ENCODE measurements around the gene WDR59.
A peak's percentile ranks its signal among the peaks of the same experiment; 100 is the strongest.

The WDR59 gene

DNA sequence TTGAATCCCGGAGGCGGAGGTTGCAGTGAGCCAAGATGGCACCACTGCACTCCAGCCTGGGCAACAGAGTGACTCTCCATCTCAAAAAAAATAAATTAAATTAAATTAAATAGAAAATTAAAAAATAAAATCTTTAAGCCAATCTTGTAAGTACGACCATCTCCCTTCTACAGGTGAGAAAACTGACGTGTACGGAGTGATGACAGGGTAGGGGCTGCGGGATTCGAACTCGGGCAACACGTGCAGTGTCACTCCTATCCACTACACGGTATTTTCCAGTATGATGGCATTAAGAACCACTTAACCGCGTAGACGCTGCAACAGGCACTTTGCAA lies 762 bp downstream of the WDR59 start:
- CTCF ChIA-PET: interaction anchor here (0.6 to 1.4 kb wide), 2 partner anchors 120 to 127 kb away, joined by 3 to 4 read pairs; no protein-coding TSS in a partner anchor
- POLR2A ChIA-PET (ENCODE audit: low non-redundant PET): no interaction called here
- peak; percentile 4 for DNase-seq (ENCODE audit: low spot score)
- H3K27ac ChIP-seq: peak overlapping the region; percentile 75
- TF ChIP-seq CTCF (conservative IDR thresholded peaks at IDR 0.05; ENCODE audit: low read depth): no peak

- CTCF ChIA-PET: no interaction called here
- no peak for DNase-seq (ENCODE audit: low spot score)
- no peak overlapping the region for H3K27ac ChIP-seq
- POLR2A ChIA-PET (ENCODE audit: low non-redundant PET): interaction anchor here (0.7 kb wide), 1 partner anchor 200 kb away, joined by 3 read pairs; no protein-coding TSS in a partner anchor
- TF ChIP-seq CTCF (conservative IDR thresholded peaks at IDR 0.05; ENCODE audit: low read depth): no peak
These were observed 2.7 kb downstream of the WDR59 start for GRCh38 chr16:74982256-74982655.

- DNase-seq (ENCODE audit: low spot score): no peak
- CTCF ChIA-PET: no interaction called here
- TF ChIP-seq CTCF (conservative IDR thresholded peaks at IDR 0.05; ENCODE audit: low read depth): no peak
- H3K27ac ChIP-seq: no peak overlapping the region
- POLR2A ChIA-PET (ENCODE audit: low non-redundant PET): interaction anchor here (0.6 kb wide), 1 partner anchor 45 kb away, joined by 4 read pairs; no protein-coding TSS in a partner anchor
These were observed 9.3 kb downstream of the WDR59 start for GRCh38 chr16:74975591-74975990.

DNA sequence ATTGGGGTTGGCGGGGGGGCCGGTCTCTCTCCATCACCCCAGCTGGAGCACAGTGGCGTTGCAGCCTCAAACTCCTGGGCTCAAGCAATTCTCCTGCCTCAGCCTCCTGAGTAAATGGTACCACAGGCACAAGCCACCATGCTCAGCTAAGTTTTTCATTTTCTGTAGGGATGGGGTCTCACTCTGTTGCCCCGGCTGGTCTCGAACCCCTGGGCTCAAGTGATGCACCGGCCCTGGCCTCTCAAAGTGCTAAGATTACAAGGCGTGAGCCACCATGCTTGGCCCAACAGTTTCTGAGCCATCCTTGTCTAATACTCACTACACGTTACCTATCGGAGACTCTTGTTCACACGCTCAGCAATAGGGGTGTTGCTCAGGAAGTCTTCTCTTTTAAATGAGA lies 11.6 kb downstream of the WDR59 start:
- TF ChIP-seq CTCF (conservative IDR thresholded peaks at IDR 0.05; ENCODE audit: low read depth): no peak
- no peak for DNase-seq (ENCODE audit: low spot score)
- no peak overlapping the region for H3K27ac ChIP-seq
- ChIA-PET CTCF (no interaction called here), POLR2A (ENCODE audit: low non-redundant PET) (no interaction called here)

DNA sequence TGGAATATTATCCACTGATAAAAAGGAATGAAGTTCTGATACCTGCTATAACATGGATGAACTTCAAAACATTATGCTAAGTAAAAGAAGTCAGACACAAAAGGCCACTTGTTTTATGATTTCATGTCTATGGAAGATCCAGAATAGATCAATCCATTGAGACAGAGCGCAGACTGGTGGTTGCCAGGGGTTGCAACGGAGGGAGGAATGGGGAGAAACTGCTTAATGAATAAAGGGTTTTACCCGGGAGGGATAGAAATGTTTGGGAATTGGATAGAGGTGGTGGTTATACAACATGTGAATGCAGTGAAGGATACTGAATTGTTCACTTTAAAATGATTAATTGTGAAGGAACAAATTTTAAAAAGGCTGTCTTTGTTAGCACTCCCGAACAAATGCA lies 30.2 kb downstream of the WDR59 start:
- CTCF ChIA-PET: interaction anchor here (1.1 kb wide), 1 partner anchor 13 kb away, joined by 5 read pairs; no protein-coding TSS in a partner anchor
- H3K27ac ChIP-seq: no peak overlapping the region
- DNase-seq (ENCODE audit: low spot score): no peak
- POLR2A ChIA-PET (ENCODE audit: low non-redundant PET): no interaction called here
- TF ChIP-seq CTCF (conservative IDR thresholded peaks at IDR 0.05; ENCODE audit: low read depth): no peak

GRCh38 chr16:74951681-74952080 lies 33.2 kb downstream of the WDR59 start:
- no peak overlapping the region for H3K27ac ChIP-seq
- ChIA-PET POLR2A (ENCODE audit: low non-redundant PET) (no interaction called here), CTCF (interaction anchor here (0.6 kb wide), 1 partner anchor 34 kb away, joined by 4 read pairs; no protein-coding TSS in a partner anchor)
- DNase-seq (ENCODE audit: low spot score): no peak
- no peak for TF ChIP-seq CTCF (conservative IDR thresholded peaks at IDR 0.05; ENCODE audit: low read depth)

GRCh38 chr16:74951206-74951605 lies 33.7 kb downstream of the WDR59 start:
- CTCF ChIA-PET: interaction anchor here (0.6 kb wide), 1 partner anchor 35 kb away, joined by 4 read pairs; no protein-coding TSS in a partner anchor
- POLR2A ChIA-PET (ENCODE audit: low non-redundant PET): no interaction called here
- no peak for TF ChIP-seq CTCF (conservative IDR thresholded peaks at IDR 0.05; ENCODE audit: low read depth)
- no peak for DNase-seq (ENCODE audit: low spot score)
- H3K27ac ChIP-seq: no peak overlapping the region

All from RWPE1 (cell line).